Measurements from ENCODE around the gene PNP.

DNA sequence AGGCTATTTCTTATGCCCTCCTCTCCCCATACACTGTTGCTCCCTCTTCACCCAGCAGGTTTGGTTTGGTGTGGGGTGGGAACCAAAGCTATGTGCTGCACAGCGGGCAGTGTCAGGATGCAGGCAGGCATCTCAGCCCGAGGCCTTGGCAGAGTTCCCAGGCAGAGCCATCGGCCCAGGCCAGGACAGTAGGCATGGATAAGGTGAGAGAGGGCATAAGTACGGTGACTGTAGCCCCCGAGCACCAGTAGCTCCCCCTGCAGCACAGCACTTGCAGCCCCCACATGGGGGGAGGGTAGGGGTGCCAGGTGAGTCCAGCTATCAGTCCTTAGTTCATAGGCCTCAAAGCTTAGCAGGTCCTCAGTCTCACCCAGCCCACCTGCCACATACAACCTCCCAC lies 40.4 kb upstream of the PNP start:
- TF ChIP-seq, protein P1, sequence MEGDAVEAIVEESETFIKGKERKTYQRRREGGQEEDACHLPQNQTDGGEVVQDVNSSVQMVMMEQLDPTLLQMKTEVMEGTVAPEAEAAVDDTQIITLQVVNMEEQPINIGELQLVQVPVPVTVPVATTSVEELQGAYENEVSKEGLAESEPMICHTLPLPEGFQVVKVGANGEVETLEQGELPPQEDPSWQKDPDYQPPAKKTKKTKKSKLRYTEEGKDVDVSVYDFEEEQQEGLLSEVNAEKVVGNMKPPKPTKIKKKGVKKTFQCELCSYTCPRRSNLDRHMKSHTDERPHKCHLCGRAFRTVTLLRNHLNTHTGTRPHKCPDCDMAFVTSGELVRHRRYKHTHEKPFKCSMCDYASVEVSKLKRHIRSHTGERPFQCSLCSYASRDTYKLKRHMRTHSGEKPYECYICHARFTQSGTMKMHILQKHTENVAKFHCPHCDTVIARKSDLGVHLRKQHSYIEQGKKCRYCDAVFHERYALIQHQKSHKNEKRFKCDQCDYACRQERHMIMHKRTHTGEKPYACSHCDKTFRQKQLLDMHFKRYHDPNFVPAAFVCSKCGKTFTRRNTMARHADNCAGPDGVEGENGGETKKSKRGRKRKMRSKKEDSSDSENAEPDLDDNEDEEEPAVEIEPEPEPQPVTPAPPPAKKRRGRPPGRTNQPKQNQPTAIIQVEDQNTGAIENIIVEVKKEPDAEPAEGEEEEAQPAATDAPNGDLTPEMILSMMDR (conservative IDR thresholded peaks at IDR 0.05 in 1 of 2, IDR thresholded peaks at IDR 0.05 in 1 of 2; ENCODE audit: low read depth in 1 of 2, low read length in 2 of 2): no peak
- no peak for TF ChIP-seq EZH2 (IDR thresholded peaks at IDR 0.05; ENCODE audit: low read length, missing control alignments)

Measured in fibroblast of lung (primary cell).